HuH-7.5 (cell line): ENCODE data around the gene EXPH5.

ENCODE experiments used
- DNase-seq: peaks from one replicate; pipeline ENCODE4 v3.0.0; 2011; ENCODE audit warnings: low spot score

EXPH5 gene

DNA sequence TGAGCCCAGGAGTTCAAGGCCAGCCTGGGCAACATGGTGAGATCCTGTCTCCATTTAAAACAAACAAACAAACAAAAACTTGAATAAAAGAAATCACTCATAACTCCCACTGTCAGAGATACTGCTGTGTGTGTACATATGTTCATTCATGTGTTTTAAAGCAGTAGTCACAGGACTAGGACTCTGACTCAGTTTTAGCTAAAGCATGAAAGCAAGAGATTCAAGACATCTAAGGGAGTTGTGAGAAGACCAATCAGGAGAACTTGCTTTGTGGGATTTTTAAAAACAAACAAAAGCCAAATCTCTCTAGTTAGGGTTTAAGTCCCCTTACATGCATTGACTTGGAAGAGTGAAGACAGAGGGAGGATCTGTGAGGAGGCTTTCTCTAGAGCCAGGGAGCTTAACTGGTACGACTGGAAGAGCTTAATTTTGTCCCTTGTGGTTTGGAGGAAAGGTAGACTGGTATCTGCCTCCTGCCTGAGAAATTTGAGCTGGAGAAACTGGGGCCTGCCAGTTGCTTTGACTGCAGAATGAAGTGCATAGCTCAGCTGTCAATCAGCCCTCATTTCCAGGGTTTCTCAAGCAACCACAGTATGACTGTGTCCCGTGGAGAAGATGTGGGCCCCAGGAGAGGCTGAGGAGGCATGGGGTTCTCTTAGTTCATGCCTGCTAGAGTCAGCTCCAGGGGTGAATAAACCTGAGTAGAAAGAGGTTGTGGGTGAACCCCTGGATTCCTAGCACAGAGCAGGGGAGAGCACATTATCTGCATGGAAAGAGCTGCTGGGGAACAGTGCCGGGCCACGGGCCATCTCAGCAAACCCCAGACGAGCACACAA is 30.6 kb downstream of the EXPH5 start:
- no peak for DNase-seq

DNA sequence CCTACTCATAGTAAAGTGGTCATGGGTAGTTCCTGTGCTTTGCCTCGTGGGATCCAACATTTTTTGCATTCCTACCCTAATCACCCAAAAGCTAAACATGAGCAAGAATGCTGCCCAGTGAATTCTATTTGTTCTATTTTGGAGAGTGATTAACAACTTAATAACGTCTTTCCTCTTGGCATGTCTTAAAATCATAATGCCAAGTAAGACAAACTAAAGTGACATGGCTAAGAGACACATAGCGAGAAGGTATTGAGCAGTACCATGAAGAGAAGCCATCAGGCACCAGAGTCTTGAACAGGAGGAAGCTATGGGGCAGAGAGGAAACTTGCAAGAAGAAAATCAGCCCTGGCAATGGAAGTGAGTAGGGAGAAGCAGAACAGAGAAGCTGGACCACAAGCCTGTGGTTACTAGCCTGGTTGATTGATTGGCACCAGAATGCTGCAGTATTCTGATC is 32.0 kb downstream of the EXPH5 start:
- DNase-seq: no peak

DNA sequence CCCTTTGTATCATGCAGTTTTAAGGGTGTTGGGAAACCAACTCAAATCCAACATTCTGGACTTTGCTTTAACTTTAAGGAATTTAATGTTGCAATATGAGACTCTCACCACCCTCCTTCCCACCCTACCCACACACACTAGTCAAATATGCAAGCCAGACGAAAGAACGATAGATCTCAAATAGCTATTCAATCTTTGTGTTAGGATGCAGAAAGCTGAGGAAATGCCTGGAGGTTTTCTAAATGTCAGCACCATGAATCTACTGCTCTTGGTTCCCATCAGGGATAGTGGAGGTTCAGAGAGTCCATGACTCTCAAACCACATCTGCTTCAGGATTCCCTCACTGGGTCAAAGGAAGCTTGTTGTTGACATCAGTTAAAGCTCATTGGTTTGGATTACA is 33.7 kb downstream of the EXPH5 start:
- DNase-seq: no peak

DNA sequence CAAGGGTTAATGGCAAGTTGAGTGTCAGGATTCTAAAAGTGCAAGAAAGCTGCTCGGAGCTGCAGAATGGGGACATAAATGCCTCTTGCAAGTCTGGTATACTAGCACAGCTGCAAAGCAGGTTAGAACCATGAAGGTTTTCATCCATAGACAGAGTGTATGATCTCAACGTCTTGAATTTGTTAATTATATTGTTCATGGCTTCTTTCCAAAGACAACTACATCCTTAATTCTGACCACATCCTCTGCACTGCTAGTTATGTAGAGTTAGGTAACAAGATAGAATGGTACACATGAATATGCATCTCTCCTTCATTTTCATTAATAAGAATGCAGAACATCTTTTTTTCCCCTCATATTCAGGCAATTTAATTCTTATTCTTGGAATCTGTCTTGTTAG is 34.2 kb downstream of the EXPH5 start:
- no peak for DNase-seq

DNA sequence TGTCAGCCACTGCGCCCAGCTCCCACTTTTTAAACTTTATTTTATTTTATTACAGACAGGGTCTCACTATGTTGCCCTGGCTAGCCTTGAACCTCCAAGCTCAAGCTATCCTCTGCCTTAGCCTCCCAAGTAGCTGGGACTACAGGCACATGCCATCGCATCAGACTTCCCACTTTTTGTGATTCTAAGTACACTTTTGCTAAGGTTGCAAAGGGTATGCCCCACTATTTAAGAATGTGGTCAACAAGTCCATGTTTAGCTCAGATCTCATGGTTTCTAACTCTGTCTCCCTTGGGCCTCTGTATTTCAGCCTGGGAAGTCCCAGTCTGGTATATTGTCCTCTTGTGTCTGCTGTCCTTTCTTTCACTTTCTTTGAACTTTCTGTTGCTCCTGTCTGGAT is 35.3 kb downstream of the EXPH5 start:
- no peak for DNase-seq

DNA sequence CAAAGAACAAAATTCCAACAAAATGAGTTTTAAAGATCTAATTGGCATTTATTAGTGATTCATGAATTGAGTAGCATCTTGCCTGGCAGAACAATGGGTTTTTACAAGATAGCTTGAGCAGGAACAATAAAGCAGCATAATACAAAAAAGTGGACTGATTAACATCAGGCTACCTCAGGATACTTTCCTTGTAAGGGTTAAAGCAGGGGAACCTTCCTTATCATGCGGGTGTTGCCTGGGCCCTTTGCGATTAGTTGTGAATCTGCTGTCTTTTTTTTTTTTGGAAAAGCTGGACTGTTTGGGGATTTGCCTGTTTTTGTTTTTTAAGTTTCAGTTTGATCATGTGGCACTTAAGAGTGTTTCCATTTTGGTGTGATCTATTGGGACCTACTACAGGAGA is 37.5 kb downstream of the EXPH5 start:
- no peak for DNase-seq

DNA sequence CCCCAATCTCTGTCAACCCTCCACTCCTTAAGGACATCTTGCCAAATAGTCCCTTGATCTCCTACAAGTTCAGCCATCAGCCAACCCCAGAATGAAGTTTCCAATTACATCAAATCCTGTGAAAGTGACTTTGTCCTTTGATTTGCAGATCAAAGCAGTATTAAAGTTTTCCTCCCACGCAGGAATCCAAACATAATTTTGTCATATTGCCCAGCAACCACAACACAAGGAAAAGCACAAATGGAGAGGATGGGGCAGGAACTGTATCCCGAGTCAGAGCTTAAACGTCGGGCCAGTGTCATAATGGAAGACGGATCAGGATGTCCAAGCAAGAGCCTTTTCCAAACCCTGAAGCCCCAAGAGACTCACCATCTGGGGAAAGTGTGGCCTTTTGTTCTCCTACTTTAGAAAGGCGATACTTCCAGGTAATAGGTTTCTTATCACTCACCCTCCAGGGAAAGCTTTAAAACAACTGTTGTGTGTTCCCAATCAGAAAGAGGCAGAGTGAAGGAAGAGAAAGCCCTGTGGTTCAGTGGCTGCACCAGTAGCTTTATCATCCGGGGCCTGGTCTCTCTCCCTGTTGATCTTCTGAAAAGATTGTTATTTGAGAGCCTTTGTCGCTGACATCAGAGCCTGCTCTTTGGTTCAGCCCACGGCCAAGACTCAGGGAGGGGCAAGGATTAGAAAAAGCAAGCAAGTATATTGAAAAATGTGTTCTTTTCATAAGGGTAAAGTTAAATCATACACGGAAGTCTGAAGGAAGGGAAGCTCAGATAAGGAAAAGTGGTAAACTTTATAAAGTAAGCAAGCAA is 41.7 kb downstream of the EXPH5 start:
- DNase-seq: no peak

DNA sequence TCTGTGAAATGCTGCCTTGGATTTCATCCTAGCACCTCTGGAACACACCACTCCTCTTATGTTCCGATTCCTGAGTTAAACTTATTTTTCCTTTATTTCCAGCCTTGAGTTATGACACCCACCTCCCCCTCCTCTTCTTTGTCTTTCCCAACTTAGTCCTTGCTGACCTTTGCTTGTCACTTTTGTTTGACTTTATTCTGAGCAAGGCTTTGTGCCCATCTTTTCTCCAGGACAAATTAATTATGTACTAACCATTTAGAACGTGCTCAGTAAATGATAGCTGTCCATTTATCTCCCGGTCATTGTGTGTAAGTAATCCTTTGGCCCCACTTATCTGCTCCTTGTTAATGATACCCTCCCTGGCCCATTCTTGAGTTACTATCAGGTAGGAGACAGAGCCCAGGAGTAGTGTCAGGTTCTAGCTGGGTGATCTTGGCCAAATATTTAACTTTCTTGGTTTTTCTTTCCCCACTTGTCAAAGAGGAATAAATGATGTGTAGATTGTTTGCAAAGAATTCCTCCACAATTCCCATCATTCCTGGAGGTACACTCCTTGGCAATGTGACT is 44.2 kb downstream of the EXPH5 start:
- no peak for DNase-seq

DNA sequence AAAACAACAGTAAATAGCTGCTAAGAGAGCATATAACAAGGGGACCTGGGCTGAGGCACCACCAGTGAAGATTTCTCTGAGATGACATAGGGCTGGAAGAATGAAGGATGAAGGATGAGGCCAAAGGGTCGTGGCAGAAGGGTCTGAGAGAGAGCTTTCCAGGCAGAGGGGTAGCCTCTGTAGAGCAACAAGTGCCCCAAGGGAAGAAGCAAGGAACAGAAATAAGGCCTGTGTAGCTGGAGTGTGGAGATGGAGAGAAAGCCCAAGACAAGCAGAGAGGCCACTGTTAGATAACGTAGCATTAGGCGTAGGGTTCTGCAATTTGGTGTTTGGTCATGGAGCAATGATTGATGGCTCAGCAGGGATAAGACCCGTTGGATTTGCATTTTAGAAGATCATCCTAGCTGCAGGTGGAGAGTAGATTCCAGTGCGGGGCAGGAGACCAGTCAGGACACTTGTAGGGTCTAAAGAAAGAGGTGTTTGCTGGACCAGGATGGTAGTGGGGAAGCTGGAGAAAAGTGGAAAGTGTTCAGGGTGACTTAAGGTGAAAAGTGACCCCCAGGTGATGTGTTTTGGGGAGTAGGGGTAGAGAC is 47.6 kb downstream of the EXPH5 start:
- no peak for DNase-seq

DNA sequence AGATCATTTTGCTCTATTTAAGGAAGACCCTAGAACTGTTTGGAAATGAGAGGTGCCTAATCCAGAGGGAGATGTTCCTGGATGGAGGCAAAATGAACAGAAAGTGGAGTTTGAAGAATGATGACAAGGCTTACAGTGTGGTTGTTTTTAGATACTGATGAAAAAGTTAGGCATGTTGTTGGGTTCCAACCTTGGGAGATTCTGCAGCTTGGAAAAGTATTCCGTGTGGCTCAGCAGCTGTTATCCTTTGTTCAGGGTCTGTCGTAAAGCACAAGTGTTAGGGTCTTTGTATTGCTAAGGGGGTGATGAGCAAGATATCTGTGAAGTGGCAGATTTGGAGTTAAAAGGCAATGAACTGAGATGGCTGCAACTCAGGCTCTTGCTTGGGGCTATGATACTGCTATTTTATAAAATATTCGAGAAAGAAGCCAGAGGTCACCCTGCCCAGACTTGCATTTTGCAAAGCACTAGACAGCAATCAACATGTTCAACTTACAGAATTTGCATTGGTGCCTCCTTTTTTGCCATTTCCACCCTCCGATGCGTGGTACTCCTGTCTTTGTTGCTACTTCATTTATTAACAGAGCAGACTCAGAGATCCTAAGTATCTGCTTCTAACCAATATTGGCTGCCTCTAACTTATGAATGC is 50.1 kb downstream of the EXPH5 start:
- DNase-seq: no peak

DNA sequence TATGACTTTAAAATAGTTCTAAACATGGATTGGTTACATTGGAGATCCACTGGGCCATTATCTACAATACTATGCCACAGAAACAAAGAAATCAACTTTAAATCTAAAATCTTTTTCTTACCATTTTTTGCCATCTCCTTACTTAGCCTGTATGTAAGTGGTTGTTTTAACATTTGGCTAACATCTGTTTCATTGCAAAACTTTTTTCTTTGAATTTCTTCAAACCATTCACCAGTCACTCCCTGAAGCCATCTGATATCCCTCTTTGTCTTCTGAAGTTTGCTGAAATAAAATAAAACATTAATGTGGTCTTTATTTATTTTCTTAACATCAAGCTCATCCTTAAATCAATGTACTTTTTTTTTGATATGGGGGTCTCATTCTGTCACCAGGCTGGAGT is 52.0 kb downstream of the EXPH5 start:
- DNase-seq: no peak

DNA sequence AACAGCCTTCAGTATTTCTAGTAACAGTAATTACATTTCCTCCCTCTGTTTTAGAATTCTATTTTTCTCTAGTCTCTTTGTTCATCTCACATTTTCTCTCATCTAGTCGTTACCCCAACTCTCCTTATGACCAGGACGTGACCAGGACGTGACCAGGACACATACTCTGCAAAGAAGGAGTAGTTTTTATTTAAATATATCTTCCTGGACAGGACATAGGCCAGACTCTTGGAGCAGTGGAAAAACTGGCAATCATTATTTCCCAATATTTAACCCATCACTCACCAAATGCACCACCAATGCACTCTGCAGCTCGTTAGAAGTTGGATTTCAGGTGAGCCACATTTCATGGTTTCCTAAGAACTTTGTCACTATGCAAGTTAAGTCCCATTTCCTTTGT is 55.1 kb downstream of the EXPH5 start:
- DNase-seq: no peak

DNA sequence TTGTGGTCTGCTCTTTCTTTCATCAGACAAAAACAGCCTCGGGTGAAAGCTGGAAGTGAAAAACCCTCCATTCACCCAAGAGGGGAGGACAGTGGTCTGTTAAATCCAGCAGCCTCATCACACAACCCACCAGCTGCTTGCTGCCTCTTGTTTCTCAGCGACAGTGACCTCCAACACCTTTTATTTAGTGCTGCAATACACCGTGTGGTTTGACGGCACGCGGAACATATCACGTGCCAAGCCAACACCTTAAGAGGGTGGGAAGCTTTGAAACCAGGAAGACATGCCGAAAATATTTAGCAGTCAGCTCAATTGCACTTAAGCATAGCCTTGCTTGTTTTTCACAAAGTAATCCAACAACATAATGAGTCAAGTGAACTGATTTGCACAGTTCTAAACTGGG is 55.5 kb downstream of the EXPH5 start:
- DNase-seq: no peak

DNA sequence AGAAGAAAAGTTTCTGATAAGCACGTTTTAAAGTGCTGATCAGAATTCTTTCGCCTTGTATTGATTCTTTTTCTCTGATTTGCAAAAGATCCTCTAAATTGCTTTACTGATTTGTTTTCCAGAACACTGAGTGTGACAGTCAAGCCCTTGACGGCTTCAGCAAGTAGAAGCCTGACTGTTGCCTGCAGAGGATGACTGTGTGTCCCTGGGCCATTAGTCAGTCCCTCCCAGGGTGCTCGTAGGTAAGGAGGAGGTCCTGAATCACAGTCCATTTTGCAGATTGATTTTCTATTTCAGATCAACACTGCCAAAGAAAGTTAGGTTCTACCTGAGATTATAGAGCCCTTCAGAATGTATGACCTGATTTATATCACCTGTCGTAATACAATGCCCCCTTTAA is 56.8 kb downstream of the EXPH5 start:
- no peak for DNase-seq

DNA sequence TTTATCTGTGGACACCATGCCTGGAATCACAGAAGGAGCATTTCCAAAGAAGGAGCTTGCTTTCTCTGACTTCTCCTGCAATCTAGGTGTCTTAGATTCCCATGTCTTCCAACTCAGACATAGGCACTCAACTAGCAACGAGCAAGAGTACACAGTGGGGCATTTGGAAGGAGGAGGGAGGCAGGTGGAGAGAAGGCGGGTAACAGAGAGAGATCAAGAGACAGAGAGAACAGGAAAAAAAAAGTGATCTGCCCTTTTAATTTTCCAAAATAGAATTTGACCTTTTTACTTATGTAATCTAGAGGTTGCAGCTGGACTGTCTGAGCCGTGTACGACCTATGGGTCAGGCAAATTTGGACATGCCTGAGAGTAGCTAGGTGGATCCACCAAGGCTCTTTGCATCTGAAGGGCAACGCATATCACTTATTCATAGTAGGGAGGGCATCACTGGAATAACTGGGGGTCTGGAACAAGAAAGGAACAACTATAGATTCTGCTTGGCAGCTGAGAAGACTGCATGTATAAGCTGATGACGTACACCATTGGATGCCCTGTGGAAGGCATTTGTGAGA is 58.1 kb downstream of the EXPH5 start:
- DNase-seq: no peak

DNA sequence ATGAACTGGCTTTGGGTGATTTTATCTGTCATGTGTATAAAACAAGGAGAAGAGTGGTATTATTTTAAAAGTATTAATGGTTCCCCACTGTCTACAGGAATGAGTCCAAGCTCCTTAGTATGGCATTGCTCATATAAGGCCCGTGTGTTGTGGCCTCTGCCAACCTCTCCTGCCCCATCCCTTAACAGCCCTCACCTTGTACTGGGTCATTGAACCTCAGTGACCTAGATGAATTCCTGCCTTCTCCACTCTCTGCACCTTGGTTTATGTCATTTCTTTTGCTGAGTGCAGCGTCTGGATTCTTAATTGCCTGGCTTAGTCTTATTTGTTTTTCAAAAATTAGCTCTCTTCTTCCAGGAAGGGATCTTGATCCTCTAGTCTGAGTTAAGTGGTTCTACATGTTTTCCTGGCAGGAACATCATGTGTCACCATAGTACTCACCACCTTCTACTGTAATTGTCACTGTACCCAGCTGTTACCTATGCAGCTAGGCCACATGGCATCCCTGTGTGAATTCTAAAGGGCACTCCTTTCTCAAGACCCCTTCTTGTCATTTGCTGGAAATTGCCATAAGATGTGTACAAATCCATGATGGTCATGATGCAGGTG is 59.2 kb downstream of the EXPH5 start:
- DNase-seq: no peak

DNA sequence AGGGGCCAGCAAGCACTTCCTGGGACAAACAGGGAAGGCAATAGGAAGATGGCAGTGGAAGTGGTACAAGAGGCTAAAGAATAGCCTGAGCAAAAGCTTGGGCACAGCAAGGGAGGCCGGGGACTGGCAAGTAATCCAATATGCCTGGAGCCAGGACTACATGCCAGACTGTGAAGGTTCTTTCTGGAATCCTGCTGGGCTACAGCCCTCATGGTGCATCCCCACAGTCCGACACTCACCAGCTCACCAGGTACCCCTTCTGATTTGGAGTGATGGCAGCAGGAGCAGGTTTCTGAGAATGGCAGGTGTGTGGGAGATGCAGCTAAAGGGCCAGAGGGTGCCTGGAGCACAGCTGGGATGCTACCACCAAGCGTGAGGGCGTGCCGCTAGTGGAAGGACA is 63.1 kb downstream of the EXPH5 start:
- DNase-seq: no peak

DNA sequence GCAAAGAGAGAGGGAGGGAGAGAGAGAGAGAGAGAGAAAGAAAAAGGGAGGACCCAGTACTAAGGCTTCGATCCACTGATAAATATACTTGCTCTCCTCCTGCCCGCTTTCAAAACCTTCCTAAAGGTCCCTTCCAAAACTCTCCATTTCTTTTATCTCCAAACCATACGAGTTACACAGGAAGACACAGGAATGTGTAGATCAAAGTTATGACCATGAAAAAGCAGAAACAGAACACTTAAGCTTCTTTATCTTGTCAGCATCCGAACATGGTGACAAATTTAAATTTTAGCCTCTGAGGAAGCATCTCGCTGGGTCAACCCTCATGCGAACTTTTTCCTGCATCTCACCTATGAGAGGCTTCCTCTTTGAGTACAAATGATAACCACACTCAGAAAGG is 66.2 kb downstream of the EXPH5 start:
- no peak for DNase-seq

DNA sequence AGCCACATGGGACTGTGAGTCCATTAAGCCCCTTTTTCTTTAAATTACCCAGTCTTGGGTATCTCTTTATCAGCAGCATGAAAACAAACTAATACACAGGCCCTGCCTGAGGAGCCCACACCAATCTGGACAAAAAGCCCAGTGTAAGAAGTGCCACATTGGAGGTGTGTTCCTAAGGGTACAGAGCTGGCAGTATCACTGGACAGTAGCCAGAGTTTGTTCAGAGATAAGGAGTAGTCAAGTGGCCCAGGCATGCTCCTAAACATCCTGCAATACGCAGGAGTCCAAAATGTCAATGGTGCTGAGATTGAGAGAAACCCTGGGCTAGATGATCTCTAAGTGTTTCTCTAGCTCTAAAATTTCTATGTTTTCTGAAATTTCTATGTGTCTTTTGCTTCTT is 68.4 kb downstream of the EXPH5 start:
- DNase-seq: no peak

DNA sequence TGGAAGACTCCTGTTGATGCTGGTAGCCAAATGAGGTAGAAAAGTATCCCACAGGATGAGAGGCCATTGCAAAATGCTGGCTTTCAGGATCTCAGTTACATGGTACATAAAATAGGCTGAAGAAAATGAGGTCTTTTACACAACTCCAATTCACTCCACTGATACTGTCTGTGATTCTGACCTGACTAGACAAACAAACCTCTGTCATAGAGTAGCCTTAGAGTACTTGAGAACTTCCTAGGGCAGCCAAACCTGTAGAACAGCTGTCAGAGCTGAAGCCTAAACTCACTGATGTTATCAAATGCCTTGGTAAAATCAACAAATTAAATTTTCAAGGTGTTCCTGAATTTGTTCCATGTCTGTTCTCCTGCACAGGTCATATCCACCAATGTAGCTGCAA is 69.1 kb downstream of the EXPH5 start:
- DNase-seq: no peak

DNA sequence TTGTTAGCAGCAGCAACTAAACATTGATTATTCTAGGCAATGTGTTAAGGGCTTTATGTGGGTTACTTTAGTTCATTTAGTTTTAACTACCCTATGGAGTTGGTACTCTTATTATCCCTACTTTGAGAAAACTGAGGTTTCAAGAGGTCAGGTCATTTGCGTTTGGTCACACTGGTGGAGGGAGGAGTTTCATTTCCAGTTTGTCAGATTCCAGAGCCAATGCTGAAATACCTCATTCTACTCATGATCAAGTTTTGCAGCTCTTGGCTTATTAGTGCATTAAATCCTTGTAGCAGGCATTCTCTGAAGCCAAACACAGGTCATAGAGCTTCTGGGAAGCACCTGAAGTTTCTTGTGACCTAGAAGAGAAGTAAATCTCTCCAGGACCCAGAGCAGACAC is 71.2 kb downstream of the EXPH5 start:
- no peak for DNase-seq
